Activated T-helper 17 cell treated with anti-CD3 and anti-CD28 coated beads, Interleukin-2, amount 50 U/mL, for 72 hours (primary cell): ENCODE results near the gene CHST14. TPM values are rescaled to one million over a fixed set of nuclear protein-coding genes. Genes with fewer than 3 reads are reported as not detected.
"Not testable (repeated sequence)": the region's sequence is repeated elsewhere in the genome, so short reads cannot be mapped to it uniquely, and the experiment has no call there.

ENCODE experiments used
- ATAC-seq: fragments of 150-1000 bp; cut with Tn5 transposase; replicated peaks from 2 replicates; pipeline ENCODE4 v1.10.0; 2021; ENCODE audit warnings: mild to moderate bottlenecking, moderate library complexity
- H3K27ac Mint-ChIP-seq: one replicate; pipeline ENCODE4 v1.8.0; 2022; ENCODE audit warnings: mixed read lengths
- H3K27me3 Mint-ChIP-seq: one replicate; pipeline ENCODE4 v1.8.0; 2022; ENCODE audit warnings: mixed read lengths
- H3K36me3 Mint-ChIP-seq: one replicate; pipeline ENCODE4 v1.8.0; 2022; ENCODE audit warnings: low read depth, mild to moderate bottlenecking, mixed read lengths
- H3K4me1 Mint-ChIP-seq: one replicate; pipeline ENCODE4 v1.8.0; 2022; ENCODE audit warnings: mixed read lengths
- H3K4me3 Mint-ChIP-seq: one replicate; pipeline ENCODE4 v1.8.0; 2022; ENCODE audit warnings: mild to moderate bottlenecking, mixed read lengths
- H3K9me3 Mint-ChIP-seq: one replicate; pipeline ENCODE4 v1.8.0; 2022; ENCODE audit warnings: mixed read lengths
- total RNA-seq, 2 donors: library from RNA; stranded (reverse); gene quantifications; one replicate each; pipeline ENCODE4 v1.2.3, GENCODE V29; 2022

CHST14 gene
- total RNA-seq, 2 donors from 2014 or later: 6.0 to 12.1 TPM

- no peak overlapping the region for H3K27ac Mint-ChIP-seq
- H3K4me3 Mint-ChIP-seq: no peak overlapping the region
- no peaks in the 10 kb centered on the region for H3K9me3 Mint-ChIP-seq
- H3K4me1 Mint-ChIP-seq: peaks cover 46% of the 10 kb centered on the region
- H3K27me3 Mint-ChIP-seq: no peaks in the 10 kb centered on the region
- no peak for ATAC-seq
- no peaks in the 10 kb centered on the region for H3K36me3 Mint-ChIP-seq
Measured at GRCh38 chr15:40450047-40450446, 20.7 kb upstream of the CHST14 start.

- H3K9me3 Mint-ChIP-seq: no peaks in the 10 kb centered on the region
- no peak for ATAC-seq
- no peaks in the 10 kb centered on the region for H3K27me3 Mint-ChIP-seq
- H3K4me3 Mint-ChIP-seq: peak overlapping the region; percentile 65
- peaks cover 53% of the 10 kb centered on the region for H3K4me1 Mint-ChIP-seq
- peak overlapping the region; percentile 84 for H3K27ac Mint-ChIP-seq
- no peaks in the 10 kb centered on the region for H3K36me3 Mint-ChIP-seq
Measured at GRCh38 chr15:40451527-40452158, 19.1 kb upstream of the CHST14 start.

- peak; percentile 76 for ATAC-seq
- Mint-ChIP-seq H3K4me3 (peak overlapping the region; percentile 65), H3K4me1 (peaks cover 53% of the 10 kb centered on the region)
Measured at GRCh38 chr15:40452296-40453090, 18.3 kb upstream of the CHST14 start.

GRCh38 chr15:40453941-40454340, 16.8 kb upstream of the CHST14 start:
- peak overlapping the region; percentile 65 for H3K4me3 Mint-ChIP-seq
- ATAC-seq: peak; percentile 68
- peaks cover 53% of the 10 kb centered on the region for H3K4me1 Mint-ChIP-seq
- not testable (repeated sequence) for H3K27me3 Mint-ChIP-seq, H3K36me3 Mint-ChIP-seq, H3K9me3 Mint-ChIP-seq
- H3K27ac Mint-ChIP-seq: peak overlapping the region; percentile 84

More at GRCh38 chr15:40452296-40453090, 18.3 kb upstream of the CHST14 start:
- H3K9me3 Mint-ChIP-seq: no peaks in the 10 kb centered on the region
- no peaks in the 10 kb centered on the region for H3K27me3 Mint-ChIP-seq
- no peaks in the 10 kb centered on the region for H3K36me3 Mint-ChIP-seq
- H3K27ac Mint-ChIP-seq: peak overlapping the region; percentile 84

GRCh38 chr15:40454904-40455391, 15.8 kb upstream of the CHST14 start:
- ATAC-seq: peak; percentile 37
- peaks cover 47% of the 10 kb centered on the region for H3K4me1 Mint-ChIP-seq
- peak overlapping the region; percentile 84 for H3K27ac Mint-ChIP-seq
- no peaks in the 10 kb centered on the region for H3K9me3 Mint-ChIP-seq
- no peaks in the 10 kb centered on the region for H3K36me3 Mint-ChIP-seq
- H3K27me3 Mint-ChIP-seq: no peaks in the 10 kb centered on the region
- H3K4me3 Mint-ChIP-seq: peak overlapping the region; percentile 65

GRCh38 chr15:40456299-40456712, 14.5 kb upstream of the CHST14 start:
- H3K27ac Mint-ChIP-seq: peak overlapping the region; percentile 75
- no peaks in the 10 kb centered on the region for H3K27me3 Mint-ChIP-seq
- no peak for ATAC-seq
- no peak overlapping the region for H3K4me3 Mint-ChIP-seq
- peaks cover 40% of the 10 kb centered on the region for H3K4me1 Mint-ChIP-seq
- H3K36me3 Mint-ChIP-seq: no peaks in the 10 kb centered on the region
- H3K9me3 Mint-ChIP-seq: no peaks in the 10 kb centered on the region

GRCh38 chr15:40456738-40457137, 14.0 kb upstream of the CHST14 start:
- H3K9me3 Mint-ChIP-seq: no peaks in the 10 kb centered on the region
- no peak for ATAC-seq
- H3K36me3 Mint-ChIP-seq: no peaks in the 10 kb centered on the region
- no peaks in the 10 kb centered on the region for H3K27me3 Mint-ChIP-seq
- H3K4me1 Mint-ChIP-seq: peaks cover 36% of the 10 kb centered on the region
- H3K4me3 Mint-ChIP-seq: no peak overlapping the region
- peak overlapping the region; percentile 75 for H3K27ac Mint-ChIP-seq

- Mint-ChIP-seq H3K27ac (no peak overlapping the region), H3K36me3 (peaks cover 11% of the 10 kb centered on the region)
- ATAC-seq: no peak
Measured at GRCh38 chr15:40458495-40459371, 12.1 kb upstream of the CHST14 start.

GRCh38 chr15:40459391-40460015, 11.3 kb upstream of the CHST14 start:
- Mint-ChIP-seq H3K36me3 (peaks cover 18% of the 10 kb centered on the region), H3K4me3 (no peak overlapping the region), H3K9me3 (no peaks in the 10 kb centered on the region), H3K27ac (no peak overlapping the region), H3K27me3 (no peaks in the 10 kb centered on the region), H3K4me1 (peaks cover 10% of the 10 kb centered on the region)
- ATAC-seq: no peak

More at GRCh38 chr15:40458495-40459371, 12.1 kb upstream of the CHST14 start:
- no peaks in the 10 kb centered on the region for H3K9me3 Mint-ChIP-seq
- peaks cover 17% of the 10 kb centered on the region for H3K4me1 Mint-ChIP-seq
- no peak overlapping the region for H3K4me3 Mint-ChIP-seq
- H3K27me3 Mint-ChIP-seq: no peaks in the 10 kb centered on the region

GRCh38 chr15:40460404-40460803, 10.4 kb upstream of the CHST14 start:
- H3K9me3 Mint-ChIP-seq: no peaks in the 10 kb centered on the region
- H3K27me3 Mint-ChIP-seq: no peaks in the 10 kb centered on the region
- ATAC-seq: no peak
- H3K27ac Mint-ChIP-seq: peak overlapping the region; percentile 15
- H3K4me3 Mint-ChIP-seq: no peak overlapping the region
- peaks cover 26% of the 10 kb centered on the region for H3K36me3 Mint-ChIP-seq
- H3K4me1 Mint-ChIP-seq: peaks cover 4% of the 10 kb centered on the region

- Mint-ChIP-seq H3K27me3 (no peaks in the 10 kb centered on the region), H3K9me3 (no peaks in the 10 kb centered on the region), H3K4me1 (no peaks in the 10 kb centered on the region), H3K4me3 (no peak overlapping the region), H3K27ac (no peak overlapping the region), H3K36me3 (peaks cover 37% of the 10 kb centered on the region)
- no peak for ATAC-seq
Measured at GRCh38 chr15:40461958-40462357, 8.8 kb upstream of the CHST14 start.

- H3K9me3 Mint-ChIP-seq: no peaks in the 10 kb centered on the region
- H3K36me3 Mint-ChIP-seq: peaks cover 37% of the 10 kb centered on the region
- ATAC-seq: no peak
- no peaks in the 10 kb centered on the region for H3K4me1 Mint-ChIP-seq
- no peak overlapping the region for H3K4me3 Mint-ChIP-seq
- no peak overlapping the region for H3K27ac Mint-ChIP-seq
- H3K27me3 Mint-ChIP-seq: no peaks in the 10 kb centered on the region
Measured at GRCh38 chr15:40463279-40463678, 7.5 kb upstream of the CHST14 start.

GRCh38 chr15:40463886-40464545, 6.8 kb upstream of the CHST14 start:
- H3K4me3 Mint-ChIP-seq: no peak overlapping the region
- H3K27ac Mint-ChIP-seq: peak overlapping the region; percentile 50
- no peak for ATAC-seq

More at GRCh38 chr15:40463886-40464545, 6.8 kb upstream of the CHST14 start:
- no peaks in the 10 kb centered on the region for H3K9me3 Mint-ChIP-seq
- no peaks in the 10 kb centered on the region for H3K27me3 Mint-ChIP-seq
- H3K4me1 Mint-ChIP-seq: no peaks in the 10 kb centered on the region
- H3K36me3 Mint-ChIP-seq: peaks cover 37% of the 10 kb centered on the region
